Measurements from ENCODE around the gene CELF1.

CELF1 gene

GRCh38 chr11:47417712-47418111, 135.2 kb downstream of the CELF1 start:
- no peak for DNase-seq (ENCODE audit: low read depth)

- peak; percentile 91 for DNase-seq (ENCODE audit: low read depth)
Observed at GRCh38 chr11:47415949-47416472, 136.9 kb downstream of the CELF1 start.

Measured in stromal cell of bone marrow (primary cell).